Neutrophil (primary cell): Measurements from ENCODE around the gene CIB1.

Experiments
- H3K27ac ChIP-seq: fragments of 200-600 bp; sonication (generic); 2 replicates; pipeline ENCODE4 v1.5.1; 2016; ENCODE audit warnings: mild to moderate bottlenecking, moderate library complexity
- H3K27me3 ChIP-seq: fragments of 200-600 bp; sonication (generic); 2 replicates; pipeline ENCODE4 v1.6.0; 2016; ENCODE audit warnings: mild to moderate bottlenecking
- H3K36me3 ChIP-seq: fragments of 200-600 bp; sonication (generic); 2 replicates; pipeline ENCODE4 v1.5.1; 2017
- H3K4me1 ChIP-seq, 2 experiments: fragments of 200-600 bp in 1 of 2; sonication (generic) in 1 of 2; 1 replicate in 1 of 2; 2 replicates in 1 of 2; pipeline versions ENCODE4 v1.5.1 to v1.6.1; 2013 to 2016; ENCODE audit warnings: low read depth in 1 of 2, low read length in 1 of 2, mild to moderate bottlenecking in 1 of 2, moderate library complexity in 1 of 2; ENCODE audit not compliant: control insufficient read depth in 1 of 2, insufficient read depth in 1 of 2
- H3K4me3 ChIP-seq, 2 experiments: fragments of 200-600 bp in 1 of 2; sonication (generic) in 1 of 2; 1 replicate in 1 of 2; 2 replicates in 1 of 2; pipeline ENCODE4 v1.5.1; 2013 to 2016; ENCODE audit warnings: low read depth in 1 of 2, low read length in 1 of 2, mild to moderate bottlenecking in 1 of 2, moderate library complexity in 1 of 2
- H3K9me3 ChIP-seq: fragments of 200-600 bp; sonication (generic); 2 replicates; pipeline ENCODE4 v1.5.1; 2016
- CTCF ChIP-seq: fragments of 200-600 bp; sonication (generic); IDR thresholded peaks from 2 replicates; pipeline ENCODE4 v1.5.1; 2016; ENCODE audit warnings: antibody characterized with exemption

The CIB1 gene

DNA sequence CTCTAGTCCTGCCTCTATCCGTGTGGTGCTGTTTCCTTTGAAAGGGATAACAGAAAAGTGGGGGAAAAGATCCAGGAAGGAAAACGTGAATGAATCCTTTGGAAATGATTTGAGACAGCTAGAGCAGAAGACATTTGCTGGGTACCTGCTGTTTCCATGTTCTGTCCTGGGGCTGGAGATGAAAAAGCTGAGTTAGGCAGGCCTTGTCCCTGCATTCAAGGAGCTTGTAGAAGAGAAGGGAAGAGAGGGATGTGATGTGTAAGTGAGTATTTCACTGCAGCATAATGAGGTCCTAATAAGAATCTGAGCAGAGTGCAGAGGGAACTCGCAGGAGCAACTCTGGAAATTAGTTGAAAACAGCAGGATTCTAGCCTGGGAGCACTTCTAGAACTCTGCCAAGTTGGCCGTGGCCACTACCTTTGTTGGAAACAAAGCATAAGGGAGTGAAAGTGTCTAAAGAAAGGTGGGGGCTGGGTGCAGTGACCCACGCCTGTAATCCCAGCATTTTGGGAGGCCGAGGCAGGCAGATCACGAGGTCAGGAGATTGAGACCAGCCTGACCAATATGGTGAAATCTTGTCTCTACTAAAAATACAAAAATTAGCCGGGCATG lies 46.4 kb downstream of the CIB1 start:
- Histone ChIP-seq H3K4me1 (peaks cover 78 to 81% of the 10 kb centered on the region in 2 experiments), H3K27ac (peak overlapping the region; percentile 85), H3K27me3 (no peaks in the 10 kb centered on the region), H3K9me3 (no peaks in the 10 kb centered on the region), H3K4me3 (peak overlapping the region; percentile 28 to 96), H3K36me3 (peaks cover 16% of the 10 kb centered on the region)
- no peak for TF ChIP-seq CTCF

- Histone ChIP-seq H3K27me3 (no peaks in the 10 kb centered on the region), H3K4me3 (peak overlapping the region; percentile 70 to 96), H3K4me1 (peaks cover 55 to 58% of the 10 kb centered on the region in 2 experiments), H3K27ac (peak overlapping the region; percentile 92), H3K36me3 (peaks cover 2% of the 10 kb centered on the region), H3K9me3 (no peaks in the 10 kb centered on the region)
- TF ChIP-seq CTCF, result no peak
These were observed 48.7 kb downstream of the CIB1 start for GRCh38 chr15:90184786-90185704.

GRCh38 chr15:90184119-90184785 lies 49.5 kb downstream of the CIB1 start:
- Histone ChIP-seq H3K27ac (peak overlapping the region; percentile 92), H3K4me3 (peak overlapping the region; percentile 70 to 96)
- TF ChIP-seq CTCF, result no peak

GRCh38 chr15:90181776-90182175 lies 52.0 kb downstream of the CIB1 start:
- Histone ChIP-seq H3K27ac (no peak overlapping the region), H3K4me3 (no peak overlapping the region), H3K4me1 (peaks cover 27 to 39% of the 10 kb centered on the region in 2 experiments), H3K36me3 (no peaks in the 10 kb centered on the region), H3K27me3 (no peaks in the 10 kb centered on the region), H3K9me3 (no peaks in the 10 kb centered on the region)
- no peak for TF ChIP-seq CTCF

More at GRCh38 chr15:90184119-90184785, 49.5 kb downstream of the CIB1 start:
- no peaks in the 10 kb centered on the region for H3K27me3 ChIP-seq
- H3K36me3 ChIP-seq, result no peaks in the 10 kb centered on the region
- H3K9me3 ChIP-seq, result no peaks in the 10 kb centered on the region
- peaks cover 47 to 50% of the 10 kb centered on the region in 2 experiments for H3K4me1 ChIP-seq
